ENCODE results near the gene P3H3. TPM values are rescaled to one million over a fixed set of nuclear protein-coding genes. Genes with fewer than 3 reads are reported as not detected.

P3H3 gene, protein sequence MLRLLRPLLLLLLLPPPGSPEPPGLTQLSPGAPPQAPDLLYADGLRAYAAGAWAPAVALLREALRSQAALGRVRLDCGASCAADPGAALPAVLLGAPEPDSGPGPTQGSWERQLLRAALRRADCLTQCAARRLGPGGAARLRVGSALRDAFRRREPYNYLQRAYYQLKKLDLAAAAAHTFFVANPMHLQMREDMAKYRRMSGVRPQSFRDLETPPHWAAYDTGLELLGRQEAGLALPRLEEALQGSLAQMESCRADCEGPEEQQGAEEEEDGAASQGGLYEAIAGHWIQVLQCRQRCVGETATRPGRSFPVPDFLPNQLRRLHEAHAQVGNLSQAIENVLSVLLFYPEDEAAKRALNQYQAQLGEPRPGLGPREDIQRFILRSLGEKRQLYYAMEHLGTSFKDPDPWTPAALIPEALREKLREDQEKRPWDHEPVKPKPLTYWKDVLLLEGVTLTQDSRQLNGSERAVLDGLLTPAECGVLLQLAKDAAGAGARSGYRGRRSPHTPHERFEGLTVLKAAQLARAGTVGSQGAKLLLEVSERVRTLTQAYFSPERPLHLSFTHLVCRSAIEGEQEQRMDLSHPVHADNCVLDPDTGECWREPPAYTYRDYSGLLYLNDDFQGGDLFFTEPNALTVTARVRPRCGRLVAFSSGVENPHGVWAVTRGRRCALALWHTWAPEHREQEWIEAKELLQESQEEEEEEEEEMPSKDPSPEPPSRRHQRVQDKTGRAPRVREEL
- polyA plus RNA-seq (2013, experiment 1 of 2; ENCODE audit: insufficient read length), result 114 TPM
- 116 TPM for polyA plus RNA-seq (2013, experiment 2 of 2; ENCODE audit: insufficient read length)

DNA sequence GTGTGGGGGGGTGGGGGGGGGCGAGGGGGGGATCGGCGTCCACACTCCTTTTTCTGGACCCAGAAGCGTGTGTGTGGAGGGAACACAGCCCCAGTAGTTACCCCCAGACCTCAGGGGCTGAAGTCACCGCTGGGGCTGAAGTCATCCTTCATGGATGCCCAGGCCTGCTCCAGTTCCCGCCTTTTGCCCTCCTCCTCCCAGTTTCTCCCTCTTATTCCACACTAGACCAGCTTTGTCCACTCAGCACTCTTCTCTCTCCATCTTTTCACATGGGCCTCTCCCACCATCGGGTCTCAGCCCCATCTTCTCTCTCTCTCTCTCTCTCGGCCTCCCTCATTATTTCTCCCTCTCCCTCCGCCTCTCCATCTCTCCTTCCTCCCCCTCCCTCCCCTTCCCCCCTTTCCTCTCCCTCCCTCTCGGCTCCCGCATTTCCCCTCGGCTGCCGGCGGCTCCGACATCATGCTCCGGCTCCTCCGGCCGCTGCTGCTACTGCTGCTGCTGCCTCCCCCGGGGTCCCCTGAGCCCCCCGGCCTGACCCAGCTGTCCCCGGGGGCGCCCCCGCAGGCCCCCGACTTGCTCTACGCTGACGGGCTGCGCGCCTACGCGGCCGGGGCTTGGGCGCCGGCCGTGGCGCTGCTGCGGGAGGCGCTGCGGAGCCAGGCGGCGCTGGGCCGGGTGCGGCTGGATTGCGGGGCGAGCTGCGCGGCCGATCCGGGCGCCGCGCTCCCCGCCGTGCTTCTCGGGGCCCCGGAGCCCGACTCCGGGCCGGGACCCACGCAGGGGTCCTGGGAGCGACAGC, at the start of gene P3H3:
Gene P3H3 (plus strand): TSS at position 426 of the 799 bp plus-strand sequence. CDS start 34 bp downstream, at position 460.
- DNase-seq, result peak; percentile 62

- DNase-seq, result peak; percentile 92
Observed at GRCh38 chr12:6778574-6779550, 49.3 kb upstream of the P3H3 start.

GRCh38 chr12:6779708-6780432, 48.3 kb upstream of the P3H3 start:
- DNase-seq, result no peak

DNA sequence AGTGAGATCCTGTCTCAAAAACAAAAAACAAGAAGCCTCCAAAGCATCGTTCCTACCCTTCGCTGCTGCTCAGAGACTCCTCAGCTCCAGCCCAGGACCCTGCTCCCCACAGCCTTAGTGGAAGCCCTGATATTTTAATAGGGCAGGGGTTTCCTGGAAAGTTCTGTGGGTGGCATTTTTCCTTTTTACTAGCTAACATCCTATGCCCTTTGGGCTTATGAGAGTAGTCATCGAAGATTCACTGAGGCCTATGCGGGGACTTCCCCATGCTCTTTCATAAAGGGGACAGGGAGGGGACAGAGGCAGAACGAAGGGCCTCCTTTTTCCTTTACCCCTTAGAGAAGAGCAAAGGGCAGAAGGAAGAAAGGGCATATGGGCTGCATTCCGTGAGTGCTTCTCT, 47.6 kb upstream of the P3H3 start:
- no peak for DNase-seq

DNA sequence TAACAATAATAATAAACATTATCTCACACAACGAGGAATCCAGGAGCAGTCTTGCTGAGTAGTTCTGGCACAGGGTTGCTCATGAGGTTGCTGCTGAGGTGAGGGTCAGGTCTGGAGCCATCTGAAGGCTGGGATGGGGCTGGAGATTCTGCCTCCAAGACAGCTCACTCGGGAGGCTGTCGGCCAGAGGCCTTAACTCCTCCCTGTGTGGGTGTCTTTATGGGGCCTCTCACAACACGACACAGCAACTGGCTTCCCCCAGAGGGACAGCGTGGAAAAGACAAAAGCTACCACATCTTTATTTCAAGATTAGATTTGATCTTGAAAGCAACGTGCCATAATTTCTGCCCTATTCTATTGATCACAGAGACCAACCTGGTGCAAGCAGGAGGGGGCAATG, 46.1 kb upstream of the P3H3 start:
- no peak for DNase-seq

- no peak for DNase-seq
Observed at GRCh38 chr12:6782850-6783566, 45.2 kb upstream of the P3H3 start.

- no peak for DNase-seq
Observed at GRCh38 chr12:6783828-6784227, 44.4 kb upstream of the P3H3 start.

DNA sequence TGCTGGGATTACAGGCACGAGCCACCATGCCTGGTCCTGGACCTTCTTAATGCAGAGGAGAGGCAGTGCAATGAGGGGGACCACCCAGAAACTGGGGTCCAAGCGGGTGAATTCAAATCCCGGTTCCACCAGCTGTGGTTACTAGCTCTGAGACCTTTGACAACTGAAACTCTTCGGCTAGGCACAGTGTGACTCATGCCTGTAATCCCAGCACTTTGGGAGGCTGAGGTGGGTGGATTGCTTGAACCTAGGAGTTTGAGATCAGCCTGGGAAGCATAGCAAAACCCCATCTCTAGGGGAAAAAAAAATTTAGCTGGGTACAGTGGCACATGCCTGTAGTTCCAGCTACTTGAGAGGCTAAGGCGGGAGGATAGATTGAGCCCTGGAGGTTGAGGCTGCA, 43.9 kb upstream of the P3H3 start:
- DNase-seq, result no peak

DNA sequence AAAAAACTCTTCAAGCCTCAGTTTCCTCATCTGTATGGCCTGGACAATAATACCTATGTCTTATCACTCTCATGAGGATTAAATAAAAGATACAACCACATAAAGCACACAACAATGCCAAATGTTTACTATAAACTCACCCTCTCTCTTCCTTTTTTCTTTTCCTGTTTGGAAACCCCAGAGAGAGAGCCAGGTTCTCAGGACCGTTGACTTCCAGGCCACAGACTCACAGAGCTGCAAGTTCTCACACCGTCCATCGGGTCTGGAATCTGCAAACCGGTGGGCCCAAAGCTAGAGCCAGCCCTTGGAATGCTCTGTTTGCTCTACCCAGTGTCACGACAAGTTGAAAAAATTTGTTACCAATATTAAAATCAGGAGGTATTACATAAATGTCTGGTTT, 43.4 kb upstream of the P3H3 start:
- DNase-seq, result no peak

DNA sequence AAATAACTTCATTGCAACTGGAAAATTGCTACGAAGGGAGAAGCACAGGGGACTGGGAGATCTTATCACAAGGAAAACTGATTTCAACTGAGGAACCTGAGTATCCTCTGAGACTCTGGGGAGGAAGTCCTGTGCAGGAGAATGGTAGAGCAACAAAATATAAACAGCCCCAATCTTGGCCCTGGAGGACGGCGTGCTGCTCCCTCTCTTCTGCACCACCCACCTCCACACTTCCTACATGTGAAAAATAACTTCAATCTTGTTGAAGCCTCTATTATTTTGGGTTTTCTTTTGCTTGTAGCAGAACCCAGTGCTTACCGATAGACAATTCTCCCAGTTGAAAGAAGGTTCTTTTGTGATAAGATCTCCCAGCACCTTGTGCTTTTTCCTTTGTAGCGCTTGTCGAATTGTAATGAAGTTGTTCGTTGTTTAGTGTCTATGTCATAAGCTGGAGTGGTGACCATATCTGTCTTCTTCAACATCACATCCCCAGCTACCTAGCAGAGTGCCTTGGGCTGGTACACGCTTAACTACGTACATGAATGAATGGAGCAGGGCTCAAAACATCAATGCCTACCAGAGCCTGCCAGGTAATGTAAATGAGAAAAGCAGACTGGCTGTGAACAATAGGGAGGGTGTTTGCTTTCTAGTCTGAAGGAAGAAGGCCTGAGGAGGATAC, 41.7 kb upstream of the P3H3 start:
- no peak for DNase-seq

GRCh38 chr12:6787309-6787708, 40.9 kb upstream of the P3H3 start:
- DNase-seq, result no peak

DNA sequence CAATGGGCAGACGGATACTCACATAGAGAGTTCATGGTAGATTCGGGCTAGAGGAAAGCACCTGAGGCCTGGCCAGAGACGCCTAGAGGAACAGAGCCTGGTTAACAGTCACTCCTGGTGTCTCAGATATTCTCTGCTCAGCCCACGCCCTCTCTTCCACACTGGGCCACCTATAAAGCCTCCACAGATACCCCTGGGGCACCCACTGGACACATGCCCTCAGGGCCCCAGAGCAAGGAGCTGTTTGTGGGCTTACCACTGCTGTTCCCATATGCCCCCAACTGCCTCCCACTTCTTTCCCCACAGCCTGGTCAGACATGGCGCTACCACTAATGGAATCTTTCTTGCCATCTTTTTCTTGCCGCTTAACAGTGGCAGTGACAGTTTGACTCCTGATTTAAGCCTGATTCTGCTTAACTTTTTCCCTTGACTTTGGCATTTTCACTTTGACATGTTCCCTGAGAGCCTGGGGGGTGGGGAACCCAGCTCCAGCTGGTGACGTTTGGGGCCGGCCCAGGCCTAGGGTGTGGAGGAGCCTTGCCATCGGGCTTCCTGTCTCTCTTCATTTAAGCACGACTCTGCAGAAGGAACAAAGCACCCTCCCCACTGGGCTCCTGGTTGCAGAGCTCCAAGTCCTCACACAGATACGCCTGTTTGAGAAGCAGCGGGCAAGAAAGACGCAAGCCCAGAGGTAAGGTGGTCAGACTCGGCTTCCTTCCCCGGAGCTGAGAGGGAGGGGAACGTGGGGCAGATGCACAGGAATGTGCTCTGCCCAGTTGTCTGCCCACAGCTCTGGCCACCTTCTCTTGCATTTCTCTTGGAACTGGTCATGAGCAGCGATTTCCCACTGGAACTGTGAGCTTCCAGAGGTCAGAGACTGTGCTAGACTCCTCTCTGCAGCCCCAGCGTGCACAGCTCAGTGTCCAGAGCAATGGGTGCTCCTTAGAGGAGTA, 39.0 kb upstream of the P3H3 start, which contains the start of gene CD4:
Gene CD4 (plus strand): TSS at position 557 of the 953 bp plus-strand sequence. CDS start 10,611 bp downstream, outside the sequence.
- DNase-seq, result no peak

- no peak for DNase-seq
Observed at GRCh38 chr12:6790496-6791150, 37.6 kb upstream of the P3H3 start.

DNA sequence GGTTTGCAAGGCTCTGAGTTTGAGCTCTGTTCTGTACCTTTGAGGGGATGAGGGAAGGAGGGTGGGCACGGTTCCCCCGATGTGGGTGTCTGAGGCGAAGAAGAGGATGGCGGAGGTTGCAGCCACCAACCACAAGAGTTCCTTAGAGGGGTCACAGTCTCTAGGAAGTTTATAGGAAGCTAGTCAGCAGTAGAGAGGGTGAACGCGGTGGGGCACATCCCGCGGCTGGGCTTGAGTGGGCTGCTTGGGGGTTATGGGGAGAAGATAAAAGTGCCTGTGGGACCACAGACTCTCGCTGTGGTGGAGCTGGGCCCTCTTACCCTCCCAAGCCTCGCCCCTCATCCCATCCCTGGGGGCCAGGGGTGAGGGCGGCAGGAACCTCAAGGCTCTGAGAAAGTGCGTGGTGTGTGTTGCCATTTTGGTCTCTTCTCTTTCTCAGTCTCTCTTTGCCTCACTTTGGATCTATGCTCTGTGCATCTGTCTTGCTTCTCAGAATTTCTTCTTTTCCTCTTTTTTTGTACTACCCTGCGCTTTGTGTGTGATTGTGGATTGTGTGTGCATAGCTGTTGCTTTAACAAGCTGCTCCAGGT, 36.2 kb upstream of the P3H3 start:
- no peak for DNase-seq

- DNase-seq, result no peak
Observed at GRCh38 chr12:6792522-6793201, 35.5 kb upstream of the P3H3 start.

- DNase-seq, result no peak
Observed at GRCh38 chr12:6795088-6795487, 33.1 kb upstream of the P3H3 start.

DNA sequence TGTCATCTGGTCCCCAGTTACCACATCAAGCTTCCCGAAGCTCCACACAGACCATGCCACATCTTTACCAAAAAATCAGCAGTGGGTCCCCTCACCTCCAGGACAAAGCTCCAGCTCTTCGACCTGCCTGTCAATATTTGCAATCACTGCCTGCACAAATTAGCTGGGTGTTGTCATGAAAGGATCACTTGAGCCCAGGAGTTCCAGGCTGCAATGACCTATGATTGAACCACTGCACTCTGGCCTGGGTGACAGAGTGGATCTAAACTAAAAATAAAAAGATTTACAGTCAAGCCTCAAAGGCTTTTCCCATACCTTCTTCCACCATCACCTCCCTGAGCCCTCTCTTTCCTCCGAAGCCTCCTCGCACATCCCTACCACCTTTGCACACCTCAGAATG, 31.6 kb upstream of the P3H3 start:
- no peak for DNase-seq
